Measurements from ENCODE around the gene CSRP1. TPM values are rescaled to one million over a fixed set of nuclear protein-coding genes. Genes with fewer than 3 reads are reported as not detected.

The CSRP1 gene
- total and polyA plus RNA-seq, 2 experiments from 2014 or later: 5.8 to 29.9 TPM

DNA sequence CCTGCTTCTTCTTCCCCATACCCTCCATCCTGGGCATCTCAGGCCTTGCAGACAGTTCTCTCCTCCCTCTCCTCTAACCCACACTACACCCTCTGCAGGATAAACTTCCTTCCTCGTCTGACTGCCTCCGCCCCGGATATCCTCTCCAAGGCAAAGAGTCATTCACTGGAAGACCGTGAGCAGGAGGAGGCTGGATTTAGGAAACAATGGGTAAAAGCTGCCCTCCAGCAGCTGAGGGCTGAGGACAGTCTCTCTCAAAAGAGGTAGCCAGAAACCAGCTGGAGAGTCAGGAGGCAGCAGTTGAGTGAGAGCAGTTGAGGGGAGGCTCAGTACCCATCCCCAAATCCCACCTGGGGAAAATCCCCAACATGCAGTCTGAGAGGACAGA, 1.4 kb downstream of the CSRP1 start (continued):
- TF ChIP-seq ZNF331 (CRISPR knock-in tag; IDR thresholded peaks at IDR 0.05; ENCODE audit: low read depth): no peak

DNA sequence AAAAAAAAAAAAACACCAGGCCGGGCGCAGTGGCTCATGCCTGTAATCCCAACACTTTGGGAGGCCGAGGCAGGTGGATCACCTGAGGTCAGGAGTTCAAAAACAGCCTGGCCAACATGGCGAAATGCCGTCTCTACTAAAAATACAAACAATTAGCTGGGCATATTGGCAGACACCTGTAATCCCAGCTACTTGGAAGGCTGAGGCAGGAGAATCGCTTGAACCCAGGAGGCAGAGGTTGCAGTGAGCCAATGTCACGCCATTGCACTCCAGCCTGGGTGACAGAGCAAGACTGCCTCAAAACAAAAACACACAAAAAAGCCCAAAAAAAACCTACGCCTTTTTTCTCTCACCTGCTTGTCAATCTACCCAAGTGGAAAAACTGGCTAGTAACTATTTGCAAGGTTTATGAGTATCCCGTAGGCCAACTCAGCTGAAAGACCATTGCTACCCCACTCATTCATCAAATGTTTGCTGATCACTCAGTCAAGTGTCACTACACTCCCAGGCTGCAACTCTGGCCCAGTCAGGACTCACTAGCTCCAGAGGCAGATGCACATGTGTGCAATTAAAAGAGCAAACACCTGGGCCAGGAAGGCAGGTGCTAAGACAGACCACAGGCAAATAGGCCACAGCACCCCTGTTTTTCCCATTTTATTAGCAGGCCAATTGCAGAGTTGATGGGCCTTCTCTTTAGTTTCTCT, 2.0 kb downstream of the CSRP1 start:
- Histone ChIP-seq H3K9me2 (ENCODE audit: insufficient read depth) (no peaks in the 10 kb centered on the region), H3K27ac (ENCODE audit: low read depth) (no peak overlapping the region), H3K27me3 (ENCODE audit: insufficient read depth) (peaks cover 39% of the 10 kb centered on the region), H3K4me2 (no peak overlapping the region), H2AFZ (no peak overlapping the region), H3K36me3 (ENCODE audit: insufficient read depth) (no peaks in the 10 kb centered on the region), H3K4me3 (no peak overlapping the region), H3K79me2 (replicated peaks; ENCODE audit: insufficient read depth) (peaks cover 3% of the 10 kb centered on the region; the same call in 1 of the 2 replicates), H4K20me1 (replicated peaks; ENCODE audit: insufficient read depth) (no peaks in the 10 kb centered on the region), H3K4me1 (ENCODE audit: insufficient read depth) (peaks cover 40% of the 10 kb centered on the region), H3F3A (replicated peaks; ENCODE audit: low read depth) (peaks cover 15% of the 10 kb centered on the region; the same call in 1 of the 2 replicates)
- DNase-seq (ENCODE audit: low spot score) (no peak), ATAC-seq (no peak)
- peaks cover 56% of the 10 kb centered on the region for H3K4me1 Mint-ChIP-seq
- peak overlapping the region; percentile 5; the same call in 1 of the 2 replicates for H3K27ac Mint-ChIP-seq
- peak overlapping the region; percentile 25; the same call in 1 of the 3 replicates for H3K4me3 Mint-ChIP-seq
- H3K27me3 Mint-ChIP-seq (ENCODE audit: insufficient read depth, low read depth, poor library complexity): peaks cover 40% of the 10 kb centered on the region
- H3K36me3 Mint-ChIP-seq (ENCODE audit: low read depth): no peaks in the 10 kb centered on the region
- H3K9me3 Mint-ChIP-seq: no peaks in the 10 kb centered on the region
- TF ChIP-seq, protein P1, sequence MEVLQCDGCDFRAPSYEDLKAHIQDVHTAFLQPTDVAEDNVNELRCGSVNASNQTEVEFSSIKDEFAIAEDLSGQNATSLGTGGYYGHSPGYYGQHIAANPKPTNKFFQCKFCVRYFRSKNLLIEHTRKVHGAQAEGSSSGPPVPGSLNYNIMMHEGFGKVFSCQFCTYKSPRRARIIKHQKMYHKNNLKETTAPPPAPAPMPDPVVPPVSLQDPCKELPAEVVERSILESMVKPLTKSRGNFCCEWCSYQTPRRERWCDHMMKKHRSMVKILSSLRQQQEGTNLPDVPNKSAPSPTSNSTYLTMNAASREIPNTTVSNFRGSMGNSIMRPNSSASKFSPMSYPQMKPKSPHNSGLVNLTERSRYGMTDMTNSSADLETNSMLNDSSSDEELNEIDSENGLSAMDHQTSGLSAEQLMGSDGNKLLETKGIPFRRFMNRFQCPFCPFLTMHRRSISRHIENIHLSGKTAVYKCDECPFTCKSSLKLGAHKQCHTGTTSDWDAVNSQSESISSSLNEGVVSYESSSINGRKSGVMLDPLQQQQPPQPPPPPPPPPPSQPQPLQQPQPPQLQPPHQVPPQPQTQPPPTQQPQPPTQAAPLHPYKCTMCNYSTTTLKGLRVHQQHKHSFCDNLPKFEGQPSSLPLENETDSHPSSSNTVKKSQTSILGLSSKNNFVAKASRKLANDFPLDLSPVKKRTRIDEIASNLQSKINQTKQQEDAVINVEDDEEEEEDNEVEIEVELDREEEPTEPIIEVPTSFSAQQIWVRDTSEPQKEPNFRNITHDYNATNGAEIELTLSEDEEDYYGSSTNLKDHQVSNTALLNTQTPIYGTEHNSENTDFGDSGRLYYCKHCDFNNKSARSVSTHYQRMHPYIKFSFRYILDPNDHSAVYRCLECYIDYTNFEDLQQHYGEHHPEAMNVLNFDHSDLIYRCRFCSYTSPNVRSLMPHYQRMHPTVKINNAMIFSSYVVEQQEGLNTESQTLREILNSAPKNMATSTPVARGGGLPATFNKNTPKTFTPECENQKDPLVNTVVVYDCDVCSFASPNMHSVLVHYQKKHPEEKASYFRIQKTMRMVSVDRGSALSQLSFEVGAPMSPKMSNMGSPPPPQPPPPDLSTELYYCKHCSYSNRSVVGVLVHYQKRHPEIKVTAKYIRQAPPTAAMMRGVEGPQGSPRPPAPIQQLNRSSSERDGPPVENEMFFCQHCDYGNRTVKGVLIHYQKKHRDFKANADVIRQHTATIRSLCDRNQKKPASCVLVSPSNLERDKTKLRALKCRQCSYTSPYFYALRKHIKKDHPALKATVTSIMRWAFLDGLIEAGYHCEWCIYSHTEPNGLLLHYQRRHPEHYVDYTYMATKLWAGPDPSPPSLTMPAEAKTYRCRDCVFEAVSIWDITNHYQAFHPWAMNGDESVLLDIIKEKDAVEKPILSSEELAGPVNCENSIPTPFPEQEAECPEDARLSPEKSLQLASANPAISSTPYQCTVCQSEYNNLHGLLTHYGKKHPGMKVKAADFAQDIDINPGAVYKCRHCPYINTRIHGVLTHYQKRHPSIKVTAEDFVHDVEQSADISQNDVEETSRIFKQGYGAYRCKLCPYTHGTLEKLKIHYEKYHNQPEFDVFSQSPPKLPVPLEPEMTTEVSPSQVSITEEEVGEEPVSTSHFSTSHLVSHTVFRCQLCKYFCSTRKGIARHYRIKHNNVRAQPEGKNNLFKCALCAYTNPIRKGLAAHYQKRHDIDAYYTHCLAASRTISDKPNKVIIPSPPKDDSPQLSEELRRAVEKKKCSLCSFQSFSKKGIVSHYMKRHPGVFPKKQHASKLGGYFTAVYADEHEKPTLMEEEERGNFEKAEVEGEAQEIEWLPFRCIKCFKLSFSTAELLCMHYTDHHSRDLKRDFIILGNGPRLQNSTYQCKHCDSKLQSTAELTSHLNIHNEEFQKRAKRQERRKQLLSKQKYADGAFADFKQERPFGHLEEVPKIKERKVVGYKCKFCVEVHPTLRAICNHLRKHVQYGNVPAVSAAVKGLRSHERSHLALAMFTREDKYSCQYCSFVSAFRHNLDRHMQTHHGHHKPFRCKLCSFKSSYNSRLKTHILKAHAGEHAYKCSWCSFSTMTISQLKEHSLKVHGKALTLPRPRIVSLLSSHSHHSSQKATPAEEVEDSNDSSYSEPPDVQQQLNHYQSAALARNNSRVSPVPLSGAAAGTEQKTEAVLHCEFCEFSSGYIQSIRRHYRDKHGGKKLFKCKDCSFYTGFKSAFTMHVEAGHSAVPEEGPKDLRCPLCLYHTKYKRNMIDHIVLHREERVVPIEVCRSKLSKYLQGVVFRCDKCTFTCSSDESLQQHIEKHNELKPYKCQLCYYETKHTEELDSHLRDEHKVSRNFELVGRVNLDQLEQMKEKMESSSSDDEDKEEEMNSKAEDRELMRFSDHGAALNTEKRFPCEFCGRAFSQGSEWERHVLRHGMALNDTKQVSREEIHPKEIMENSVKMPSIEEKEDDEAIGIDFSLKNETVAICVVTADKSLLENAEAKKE (CRISPR knock-in tag; IDR thresholded peaks at IDR 0.05): no peak
- TF ChIP-seq, protein P2, sequence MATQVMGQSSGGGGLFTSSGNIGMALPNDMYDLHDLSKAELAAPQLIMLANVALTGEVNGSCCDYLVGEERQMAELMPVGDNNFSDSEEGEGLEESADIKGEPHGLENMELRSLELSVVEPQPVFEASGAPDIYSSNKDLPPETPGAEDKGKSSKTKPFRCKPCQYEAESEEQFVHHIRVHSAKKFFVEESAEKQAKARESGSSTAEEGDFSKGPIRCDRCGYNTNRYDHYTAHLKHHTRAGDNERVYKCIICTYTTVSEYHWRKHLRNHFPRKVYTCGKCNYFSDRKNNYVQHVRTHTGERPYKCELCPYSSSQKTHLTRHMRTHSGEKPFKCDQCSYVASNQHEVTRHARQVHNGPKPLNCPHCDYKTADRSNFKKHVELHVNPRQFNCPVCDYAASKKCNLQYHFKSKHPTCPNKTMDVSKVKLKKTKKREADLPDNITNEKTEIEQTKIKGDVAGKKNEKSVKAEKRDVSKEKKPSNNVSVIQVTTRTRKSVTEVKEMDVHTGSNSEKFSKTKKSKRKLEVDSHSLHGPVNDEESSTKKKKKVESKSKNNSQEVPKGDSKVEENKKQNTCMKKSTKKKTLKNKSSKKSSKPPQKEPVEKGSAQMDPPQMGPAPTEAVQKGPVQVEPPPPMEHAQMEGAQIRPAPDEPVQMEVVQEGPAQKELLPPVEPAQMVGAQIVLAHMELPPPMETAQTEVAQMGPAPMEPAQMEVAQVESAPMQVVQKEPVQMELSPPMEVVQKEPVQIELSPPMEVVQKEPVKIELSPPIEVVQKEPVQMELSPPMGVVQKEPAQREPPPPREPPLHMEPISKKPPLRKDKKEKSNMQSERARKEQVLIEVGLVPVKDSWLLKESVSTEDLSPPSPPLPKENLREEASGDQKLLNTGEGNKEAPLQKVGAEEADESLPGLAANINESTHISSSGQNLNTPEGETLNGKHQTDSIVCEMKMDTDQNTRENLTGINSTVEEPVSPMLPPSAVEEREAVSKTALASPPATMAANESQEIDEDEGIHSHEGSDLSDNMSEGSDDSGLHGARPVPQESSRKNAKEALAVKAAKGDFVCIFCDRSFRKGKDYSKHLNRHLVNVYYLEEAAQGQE (IDR thresholded peaks at IDR 0.05; ENCODE audit: unreplicated experiment): no peak
- no peak for TF ChIP-seq ZNF331 (CRISPR knock-in tag; IDR thresholded peaks at IDR 0.05; ENCODE audit: low read depth)
- TF ChIP-seq EZH2 (IDR thresholded peaks at IDR 0.05; ENCODE audit: low read depth, unreplicated experiment): no peak
- no peak for TF ChIP-seq JUNB (IDR thresholded peaks at IDR 0.05; ENCODE audit: unreplicated experiment)
- TF ChIP-seq, protein P3, sequence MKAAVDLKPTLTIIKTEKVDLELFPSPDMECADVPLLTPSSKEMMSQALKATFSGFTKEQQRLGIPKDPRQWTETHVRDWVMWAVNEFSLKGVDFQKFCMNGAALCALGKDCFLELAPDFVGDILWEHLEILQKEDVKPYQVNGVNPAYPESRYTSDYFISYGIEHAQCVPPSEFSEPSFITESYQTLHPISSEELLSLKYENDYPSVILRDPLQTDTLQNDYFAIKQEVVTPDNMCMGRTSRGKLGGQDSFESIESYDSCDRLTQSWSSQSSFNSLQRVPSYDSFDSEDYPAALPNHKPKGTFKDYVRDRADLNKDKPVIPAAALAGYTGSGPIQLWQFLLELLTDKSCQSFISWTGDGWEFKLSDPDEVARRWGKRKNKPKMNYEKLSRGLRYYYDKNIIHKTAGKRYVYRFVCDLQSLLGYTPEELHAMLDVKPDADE (IDR thresholded peaks at IDR 0.05): no peak
- TF ChIP-seq POLR2AphosphoS5 (IDR thresholded peaks at IDR 0.05; ENCODE audit: low read depth): no peak
- TF ChIP-seq ZNF114 (CRISPR knock-in tag; IDR thresholded peaks at IDR 0.05): no peak
- TF ChIP-seq CREB1 (CRISPR knock-in tag; IDR thresholded peaks at IDR 0.05; ENCODE audit: low read depth): no peak
- TF ChIP-seq, protein P4, sequence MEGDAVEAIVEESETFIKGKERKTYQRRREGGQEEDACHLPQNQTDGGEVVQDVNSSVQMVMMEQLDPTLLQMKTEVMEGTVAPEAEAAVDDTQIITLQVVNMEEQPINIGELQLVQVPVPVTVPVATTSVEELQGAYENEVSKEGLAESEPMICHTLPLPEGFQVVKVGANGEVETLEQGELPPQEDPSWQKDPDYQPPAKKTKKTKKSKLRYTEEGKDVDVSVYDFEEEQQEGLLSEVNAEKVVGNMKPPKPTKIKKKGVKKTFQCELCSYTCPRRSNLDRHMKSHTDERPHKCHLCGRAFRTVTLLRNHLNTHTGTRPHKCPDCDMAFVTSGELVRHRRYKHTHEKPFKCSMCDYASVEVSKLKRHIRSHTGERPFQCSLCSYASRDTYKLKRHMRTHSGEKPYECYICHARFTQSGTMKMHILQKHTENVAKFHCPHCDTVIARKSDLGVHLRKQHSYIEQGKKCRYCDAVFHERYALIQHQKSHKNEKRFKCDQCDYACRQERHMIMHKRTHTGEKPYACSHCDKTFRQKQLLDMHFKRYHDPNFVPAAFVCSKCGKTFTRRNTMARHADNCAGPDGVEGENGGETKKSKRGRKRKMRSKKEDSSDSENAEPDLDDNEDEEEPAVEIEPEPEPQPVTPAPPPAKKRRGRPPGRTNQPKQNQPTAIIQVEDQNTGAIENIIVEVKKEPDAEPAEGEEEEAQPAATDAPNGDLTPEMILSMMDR (conservative IDR thresholded peaks at IDR 0.05; ENCODE audit: low read depth in 2 of 2): no peak
- TF ChIP-seq EZH2phosphoT487 (IDR thresholded peaks at IDR 0.05; ENCODE audit: unreplicated experiment): no peak
- TF ChIP-seq STAT1 (IDR thresholded peaks at IDR 0.05; ENCODE audit: unreplicated experiment): no peak
